CD14-positive monocyte (primary cell): ENCODE data around the gene EMSY. TPM values are rescaled to one million over a fixed set of nuclear protein-coding genes. Genes with fewer than 3 reads are reported as not detected.

Source experiments
- DNase-seq, 3 donors: peaks; one replicate each; pipeline ENCODE4 v3.0.0-alpha.2; 2011 to 2022
- H2AFZ ChIP-seq: 2 replicates; pipeline ENCODE4 v1.6.0; 2012; ENCODE audit warnings: mild to moderate bottlenecking, low read depth, low read length, inconsistent platforms; ENCODE audit not compliant: insufficient read depth, poor library complexity, severe bottlenecking
- H3K27ac ChIP-seq, 2 donors: 1 replicate in 1 of 2; 2 replicates in 1 of 2; pipeline ENCODE4 v1.5.1; 2012 to 2013; ENCODE audit warnings: low read length in 2 of 2, control low read depth in 1 of 2, inconsistent platforms in 1 of 2, low read depth in 1 of 2, mild to moderate bottlenecking in 1 of 2
- H3K27me3 ChIP-seq, 2 donors: one replicate each; pipeline versions ENCODE4 v1.6.0 to v1.6.1; 2011 to 2013; ENCODE audit warnings: low read length in 2 of 2; ENCODE audit not compliant: control insufficient read depth in 2 of 2, insufficient read depth in 2 of 2
- H3K36me3 ChIP-seq, 2 donors: replicated peaks in 1 of 2; 1 replicate in 1 of 2; 2 replicates in 1 of 2; pipeline versions ENCODE4 v1.5.1 to v1.6.1; 2012 to 2013; ENCODE audit warnings: low read length in 2 of 2, control low read depth in 1 of 2, inconsistent platforms in 1 of 2, mild to moderate bottlenecking in 1 of 2; ENCODE audit not compliant: insufficient read depth in 2 of 2, control insufficient read depth in 1 of 2
- H3K4me1 ChIP-seq, 2 donors: 1 replicate in 1 of 2; 2 replicates in 1 of 2; pipeline versions ENCODE4 v1.5.1 to v1.6.1; 2012 to 2013; ENCODE audit warnings: low read length in 2 of 2, control low read depth in 1 of 2, inconsistent platforms in 1 of 2, mild to moderate bottlenecking in 1 of 2, moderate library complexity in 1 of 2; ENCODE audit not compliant: insufficient read depth in 2 of 2, control insufficient read depth in 1 of 2
- H3K4me2 ChIP-seq: replicated peaks from 2 replicates; pipeline ENCODE3; 2012; ENCODE audit warnings: low read length, moderate library complexity, mild to moderate bottlenecking; ENCODE audit not compliant: poor library complexity, severe bottlenecking; ENCODE audit errors: extremely low read depth
- H3K4me3 ChIP-seq, 3 experiments: fragments of 200-600 bp in 1 of 3; sonication (generic) in 1 of 3; replicated peaks in 1 of 3; 1 replicate in 2 of 3; 2 replicates in 1 of 3; pipeline ENCODE4 v1.5.1; 2011 to 2013; ENCODE audit warnings: low read length in 3 of 3, mild to moderate bottlenecking in 3 of 3, control low read depth in 2 of 3, low read depth in 2 of 3, inconsistent platforms in 1 of 3, moderate library complexity in 1 of 3
- H3K79me2 ChIP-seq: 2 replicates; pipeline ENCODE4 v1.6.0; 2012; ENCODE audit warnings: mild to moderate bottlenecking, control low read depth, inconsistent platforms, low read length, moderate library complexity; ENCODE audit not compliant: insufficient read depth
- H3K9ac ChIP-seq: 2 replicates; pipeline ENCODE4 v1.6.0; 2017; ENCODE audit warnings: low read length, mild to moderate bottlenecking; ENCODE audit not compliant: insufficient read depth, poor library complexity, severe bottlenecking
- H3K9me3 ChIP-seq, 2 donors: replicated peaks in 1 of 2; 1 replicate in 1 of 2; 2 replicates in 1 of 2; pipeline versions ENCODE4 v1.5.1 to v1.6.1; 2012 to 2013; ENCODE audit warnings: low read length in 2 of 2, control low read depth in 1 of 2; ENCODE audit not compliant: control insufficient read depth in 1 of 2, insufficient read depth in 1 of 2
- H4K20me1 ChIP-seq: 2 replicates; pipeline ENCODE4 v1.6.0; 2012; ENCODE audit warnings: mild to moderate bottlenecking, low read length, control low read depth, moderate library complexity; ENCODE audit not compliant: insufficient read depth
- H3K27ac Mint-ChIP-seq, 7 donors: one replicate each; pipeline ENCODE4 v1.8.0; 2020; ENCODE audit warnings: mild to moderate bottlenecking in 7 of 7, mixed read lengths in 7 of 7, moderate library complexity in 6 of 7, inconsistent platforms in 2 of 7
- H3K27me3 Mint-ChIP-seq, 3 donors: one replicate each; pipeline ENCODE4 v1.8.0; 2021 to 2022; ENCODE audit warnings: low read depth in 3 of 3, mild to moderate bottlenecking in 3 of 3, mixed read lengths in 3 of 3, moderate library complexity in 3 of 3, inconsistent platforms in 1 of 3
- H3K36me3 Mint-ChIP-seq, 2 donors: one replicate each; pipeline ENCODE4 v1.8.0; 2020; ENCODE audit warnings: mixed read lengths in 2 of 2, inconsistent platforms in 1 of 2, mild to moderate bottlenecking in 1 of 2
- H3K4me1 Mint-ChIP-seq: one replicate; pipeline ENCODE4 v1.8.0; 2020; ENCODE audit warnings: mild to moderate bottlenecking, mixed read lengths
- H3K4me3 Mint-ChIP-seq, 2 donors: one replicate each; pipeline ENCODE4 v1.8.0; 2020; ENCODE audit warnings: mild to moderate bottlenecking in 2 of 2, mixed read lengths in 2 of 2, moderate library complexity in 1 of 2
- H3K9me3 Mint-ChIP-seq, 7 donors: one replicate each; pipeline ENCODE4 v1.8.0; 2020 to 2022; ENCODE audit warnings: mixed read lengths in 7 of 7, mild to moderate bottlenecking in 6 of 7, moderate library complexity in 6 of 7, inconsistent platforms in 2 of 7
- CTCF ChIP-seq: fragments of 200-600 bp; IDR thresholded peaks from one replicate; pipeline ENCODE4 v1.8.0; 2022; ENCODE audit warnings: antibody characterized with exemption, mild to moderate bottlenecking
- WGBS: methylation state at CpG from one replicate; pipeline ENCODE4 v1.1.5; 2013; ENCODE audit warnings: missing lambda C conversion rate; ENCODE audit not compliant: insufficient coverage; 5-methylcytosine and 5-hydroxymethylcytosine counted together
- intact Hi-C, 2 donors: fragments of 100-400 bp; cut with micrococcal nuclease; formaldehyde crosslinking; loops; one replicate each; pipeline versions ENCODE4 v1.15.0 to v1.15.1; 2023
- polyA plus RNA-seq, 3 donors: library from polyadenylated mRNA; depleted of rRNA in 1 of 3; unstranded in 2 of 3; stranded (reverse) in 1 of 3; fragments of 300-500 nt in 2 of 3; fragments of >200 nt in 1 of 3; fragmentation: Illumina TruSeq in 2 of 3; gene quantifications; 1 replicate in 2 of 3; 2 replicates in 1 of 3; pipeline ENCODE4 v1.2.3, GENCODE V29; 2012 to 2021

The EMSY gene
- polyA plus RNA-seq, 3 donors = 9.2 to 31.3 (median 9.4) TPM

- H3K27me3 Mint-ChIP-seq = peaks cover 7 to 15% (median 14%) of the 10 kb centered on the region in 3 donors
- Histone ChIP-seq H2AFZ (no peak overlapping the region), H3K27ac (no peak overlapping the region), H3K9ac (no peak overlapping the region), H3K27me3 (peaks cover 0 to 5% of the 10 kb centered on the region in 2 donors), H3K4me3 (no peak overlapping the region), H3K79me2 (no peaks in the 10 kb centered on the region), H3K36me3 (no peaks in the 10 kb centered on the region), H3K4me1 (no peaks in the 10 kb centered on the region), H4K20me1 (no peaks in the 10 kb centered on the region), H3K4me2 (no peak overlapping the region), H3K9me3 (no peaks in the 10 kb centered on the region)
- peaks cover 0 to 2% (median 0%) of the 10 kb centered on the region in 7 donors for H3K9me3 Mint-ChIP-seq
- no peak overlapping the region for H3K27ac Mint-ChIP-seq
- no peaks in the 10 kb centered on the region for H3K36me3 Mint-ChIP-seq
- H3K4me3 Mint-ChIP-seq = no peak overlapping the region
- TF ChIP-seq CTCF = peak; percentile 58
- no CpG with 5 or more reads among the region's 6 CpGs for WGBS
- intact Hi-C loops = no loop called here
- peaks cover 2% of the 10 kb centered on the region for H3K4me1 Mint-ChIP-seq
- DNase-seq = peak; percentile 29 to 53 (median 46)
Observed at GRCh38 chr11:76598426-76598839, 153.6 kb downstream of the EMSY start.

- peaks cover 0 to 5% of the 10 kb centered on the region in 2 donors for H3K27me3 ChIP-seq
- H4K20me1 ChIP-seq = no peaks in the 10 kb centered on the region
- Mint-ChIP-seq H3K36me3 (no peaks in the 10 kb centered on the region), H3K4me1 (no peaks in the 10 kb centered on the region), H3K27me3 (peaks cover 9 to 16% (median 12%) of the 10 kb centered on the region in 3 donors), H3K27ac (no peak overlapping the region), H3K9me3 (peaks cover 0 to 2% (median 0%) of the 10 kb centered on the region in 7 donors), H3K4me3 (no peak overlapping the region)
- no peak overlapping the region for H3K27ac ChIP-seq
- no peaks in the 10 kb centered on the region for H3K9me3 ChIP-seq
- H2AFZ ChIP-seq = no peak overlapping the region
- intact Hi-C loops = no loop called here
- H3K79me2 ChIP-seq = no peaks in the 10 kb centered on the region
- H3K4me3 ChIP-seq = no peak overlapping the region
- DNase-seq = no peak
- 100% methylated on average over 6 of the region's 18 CpGs for WGBS
- H3K4me2 ChIP-seq = no peak overlapping the region
- no peaks in the 10 kb centered on the region for H3K4me1 ChIP-seq
- no peak for TF ChIP-seq CTCF
- no peaks in the 10 kb centered on the region for H3K36me3 ChIP-seq
- H3K9ac ChIP-seq = no peak overlapping the region
Observed at GRCh38 chr11:76599041-76600013, 154.5 kb downstream of the EMSY start.
